GM08714 (cell line): ENCODE results near the gene LMAN1L.

Experiments
- H3K4me3 ChIP-seq: fragments of 200-500 bp; sonication (Bioruptor generic); 2 replicates; pipeline ENCODE4 v1.5.1; 2014; ENCODE audit warnings: mild to moderate bottlenecking, low read length, inconsistent platforms
- ZNF274 ChIP-seq: IDR thresholded peaks from 2 replicates; pipeline ENCODE4 v1.6.1; 2012; ENCODE audit warnings: mild to moderate bottlenecking, low read depth, low read length

Gene LMAN1L

GRCh38 chr15:74825866-74826265 is 13.2 kb downstream of the LMAN1L start:
- no peak overlapping the region for H3K4me3 ChIP-seq

DNA sequence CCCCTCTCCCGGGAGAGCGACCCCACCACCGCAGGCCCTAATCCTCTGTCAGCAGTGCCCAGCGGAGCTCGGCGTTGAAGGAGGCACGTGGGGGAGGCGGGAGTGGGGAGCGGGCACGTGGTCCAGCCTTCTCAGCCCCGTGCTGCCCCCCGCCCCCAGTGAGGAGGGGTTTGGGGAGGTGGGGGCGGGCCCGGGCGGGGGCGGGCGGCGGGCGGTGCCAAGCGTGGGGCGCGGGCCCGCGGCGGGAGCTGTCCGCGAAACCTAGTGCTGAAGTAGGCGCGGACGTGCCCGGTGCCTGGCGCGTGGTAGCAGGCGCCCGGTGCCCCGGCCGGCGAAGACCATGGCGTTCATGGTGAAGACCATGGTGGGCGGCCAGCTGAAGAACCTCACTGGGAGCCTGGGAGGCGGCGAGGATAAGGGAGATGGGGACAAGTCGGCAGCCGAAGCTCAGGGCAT is 13.8 kb downstream of the LMAN1L start, which contains the start of gene CPLX3:
CPLX3 (plus strand) TSS at position 264 of the 456 bp plus-strand sequence; CDS start at position 341, 77 bp downstream.
- H3K4me3 ChIP-seq: no peak within 1 kb of the TSS
- TF ChIP-seq ZNF274: no peak

More at GRCh38 chr15:74825866-74826265, 13.2 kb downstream of the LMAN1L start:
- TF ChIP-seq ZNF274: no peak

- no peak overlapping the region for H3K4me3 ChIP-seq
- TF ChIP-seq ZNF274: no peak
Measured at GRCh38 chr15:74826921-74827320, 14.3 kb downstream of the LMAN1L start.

DNA sequence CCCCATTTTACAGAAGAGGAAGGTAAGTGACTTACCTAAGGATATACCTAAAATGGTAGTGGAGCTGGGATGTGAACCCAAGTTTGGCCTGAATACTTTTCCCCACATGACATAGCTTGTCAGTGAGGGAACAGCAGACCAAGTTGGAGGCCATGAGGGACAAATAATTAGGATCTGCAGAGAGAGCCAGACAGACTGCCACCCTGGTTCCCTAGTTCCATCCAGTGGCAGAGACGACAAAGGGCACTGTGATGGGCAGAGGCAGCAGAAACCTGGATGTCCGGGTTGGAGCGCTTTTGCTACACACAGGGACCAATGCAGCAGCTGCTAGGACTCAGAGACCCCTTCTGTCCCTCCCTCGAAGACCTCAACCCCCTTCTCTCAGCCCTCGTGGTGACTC is 15.0 kb downstream of the LMAN1L start:
- no peak overlapping the region for H3K4me3 ChIP-seq
- no peak for TF ChIP-seq ZNF274

DNA sequence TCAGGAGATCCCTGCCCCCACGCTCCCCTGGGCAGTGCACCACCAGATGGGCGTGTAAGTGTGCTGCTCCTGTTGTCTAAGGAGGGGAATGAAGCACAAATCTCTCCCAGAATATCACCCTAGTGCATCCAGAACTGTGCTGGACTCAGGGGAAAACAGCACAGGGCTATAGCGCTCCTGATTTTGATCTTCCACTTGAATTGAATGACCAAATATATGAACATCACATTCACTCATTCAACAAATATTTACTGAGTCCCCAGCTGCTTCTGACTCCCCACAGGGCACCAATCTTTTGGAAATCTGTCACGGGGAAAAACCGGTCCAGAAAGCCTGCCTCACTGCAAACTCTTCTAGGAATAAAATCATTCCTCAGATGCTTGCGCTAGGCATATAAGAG is 16.2 kb downstream of the LMAN1L start:
- no peak overlapping the region for H3K4me3 ChIP-seq
- no peak for TF ChIP-seq ZNF274

- TF ChIP-seq ZNF274: no peak
- H3K4me3 ChIP-seq: no peak overlapping the region
Measured at GRCh38 chr15:74829486-74829885, 16.9 kb downstream of the LMAN1L start.

DNA sequence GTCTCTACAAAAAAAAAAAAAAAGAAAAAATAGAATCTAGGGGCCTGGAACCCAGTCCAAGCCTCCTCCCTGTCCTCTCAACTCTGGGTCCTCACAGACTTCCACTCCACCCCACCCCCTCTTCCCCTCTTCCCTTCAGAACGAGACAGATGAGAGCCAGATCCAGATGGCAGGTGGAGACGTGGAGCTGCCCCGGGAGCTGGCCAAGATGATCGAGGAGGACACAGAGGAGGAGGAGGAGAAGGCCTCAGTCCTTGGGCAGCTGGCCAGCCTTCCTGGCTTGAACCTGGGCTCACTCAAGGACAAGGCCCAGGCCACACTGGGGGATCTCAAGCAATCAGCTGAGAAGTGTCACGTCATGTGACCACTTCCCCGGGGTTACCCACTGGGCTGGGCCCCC is 17.4 kb downstream of the LMAN1L start:
- no peak overlapping the region for H3K4me3 ChIP-seq
- TF ChIP-seq ZNF274: no peak

DNA sequence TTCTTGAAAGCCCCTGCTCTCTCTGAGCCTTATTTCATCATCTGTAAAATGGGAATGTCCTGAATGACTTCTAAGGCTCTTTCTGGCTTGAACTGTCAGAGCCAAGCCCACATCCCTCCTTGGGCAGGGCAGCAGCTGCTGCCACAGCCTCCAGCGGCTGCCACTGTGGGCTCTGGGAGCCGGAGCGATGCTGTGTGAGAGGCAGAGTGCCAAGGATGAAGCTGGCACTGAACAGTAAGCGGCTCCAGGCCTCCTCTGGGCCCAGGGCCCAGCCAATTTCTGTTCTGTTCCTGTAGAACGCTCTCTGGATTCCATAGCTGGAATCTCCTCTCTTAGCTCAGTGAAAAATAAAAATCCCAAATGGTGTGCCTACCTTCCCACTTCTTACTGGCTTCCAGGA is 18.2 kb downstream of the LMAN1L start:
- no peak for TF ChIP-seq ZNF274
- no peak overlapping the region for H3K4me3 ChIP-seq

- TF ChIP-seq ZNF274: no peak
- H3K4me3 ChIP-seq: no peak overlapping the region
Measured at GRCh38 chr15:74831813-74832495, 19.3 kb downstream of the LMAN1L start.

DNA sequence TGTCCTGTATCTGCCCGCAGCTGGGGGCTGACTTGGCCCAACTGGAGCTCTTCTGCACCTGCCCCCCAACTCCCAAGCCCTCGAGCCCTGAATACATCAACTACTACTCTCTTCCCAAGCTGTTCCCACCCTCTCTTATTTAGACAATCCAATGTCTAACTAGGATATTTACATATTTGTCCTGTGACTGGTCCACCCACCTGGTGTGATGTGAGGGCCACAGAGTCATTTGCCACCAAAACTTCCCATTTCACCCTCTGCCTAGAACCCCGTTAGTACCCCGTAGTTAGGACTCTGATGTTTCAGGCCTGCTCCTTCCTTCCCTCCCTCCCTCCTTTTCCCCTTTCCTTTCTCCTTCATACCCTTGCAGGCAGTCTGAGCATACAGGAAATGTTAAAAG is 20.2 kb downstream of the LMAN1L start:
- H3K4me3 ChIP-seq: no peak overlapping the region
- TF ChIP-seq ZNF274: no peak

GRCh38 chr15:74833376-74834107 is 20.9 kb downstream of the LMAN1L start:
- no peak overlapping the region for H3K4me3 ChIP-seq
- TF ChIP-seq ZNF274: no peak

- H3K4me3 ChIP-seq: no peak overlapping the region
- TF ChIP-seq ZNF274: no peak
Measured at GRCh38 chr15:74835312-74835823, 22.7 kb downstream of the LMAN1L start.

GRCh38 chr15:74836846-74837245 is 24.2 kb downstream of the LMAN1L start:
- no peak overlapping the region for H3K4me3 ChIP-seq
- TF ChIP-seq ZNF274: no peak

DNA sequence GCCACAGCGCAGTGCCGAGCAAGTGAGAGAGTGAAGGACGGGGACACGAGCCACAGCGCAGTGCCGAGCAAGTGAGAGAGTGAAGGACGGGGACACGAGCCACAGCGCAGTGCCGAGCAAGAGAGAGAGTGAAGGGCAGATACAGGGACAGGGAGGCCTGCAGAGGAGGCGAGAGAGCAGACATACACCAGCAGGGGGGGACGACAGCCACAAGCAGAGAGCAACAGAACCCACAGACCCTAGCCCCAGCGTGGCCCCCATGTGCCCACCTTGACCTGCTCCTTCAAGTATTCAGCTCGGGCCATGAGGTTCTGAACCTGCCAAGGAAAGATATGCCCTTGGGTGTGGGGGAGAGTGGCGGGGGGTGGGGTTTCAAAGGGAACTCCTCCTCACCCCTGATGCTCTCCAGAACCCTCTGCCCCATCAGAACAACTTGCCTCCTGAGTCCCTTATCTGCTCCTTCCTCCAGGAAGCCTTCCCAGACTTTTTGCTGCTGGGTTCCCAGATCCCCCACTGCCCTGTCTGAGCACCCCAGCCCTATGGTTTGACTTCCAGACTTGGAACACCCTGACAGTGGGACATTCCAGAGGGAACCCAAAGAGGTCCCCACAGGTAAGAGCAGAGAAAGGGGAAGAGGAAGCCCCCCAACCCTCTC is 25.0 kb downstream of the LMAN1L start:
- H3K4me3 ChIP-seq: no peak overlapping the region
- TF ChIP-seq ZNF274: no peak
